ENCODE results near the gene MEG3. TPM values are rescaled to one million over a fixed set of nuclear protein-coding genes. Genes with fewer than 3 reads are reported as not detected.

Gene MEG3
- total RNA-seq, 1 donor from 2014 or later, result 0.18 TPM

DNA sequence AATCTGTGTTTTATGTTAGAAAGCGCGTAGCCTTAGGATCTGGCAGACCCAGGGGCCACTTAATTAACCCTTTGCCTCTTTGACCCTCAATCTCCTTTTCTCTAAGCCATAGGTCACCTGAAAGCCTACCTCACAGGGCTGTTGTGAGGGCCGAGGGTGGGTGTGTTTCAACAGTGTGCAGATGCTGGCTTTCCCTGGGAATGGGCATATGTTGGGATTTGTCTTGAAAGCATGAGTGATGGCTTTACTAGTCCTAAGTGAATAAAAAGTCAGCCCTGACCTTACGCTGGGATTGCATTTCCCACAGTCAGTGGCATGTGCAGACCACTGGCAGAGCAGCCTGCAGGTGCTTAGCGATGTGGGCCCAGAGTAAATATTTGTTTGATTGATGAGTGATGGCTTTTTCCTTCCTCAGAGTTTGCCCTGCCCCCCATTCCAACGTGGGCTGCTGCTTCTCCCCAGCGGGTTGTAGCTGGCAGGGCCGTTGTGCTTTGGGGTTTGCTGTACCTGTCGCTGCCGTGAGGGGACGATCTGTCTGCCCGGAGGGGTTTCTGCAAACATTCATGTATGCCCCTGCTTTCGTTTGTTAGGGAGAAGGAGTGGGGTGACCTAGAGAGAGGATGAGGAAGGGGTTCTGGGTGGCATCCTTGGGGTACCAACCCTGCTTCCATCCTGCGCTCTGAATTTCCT lies 31.5 kb downstream of the MEG3 start:
- H3K9me3 Mint-ChIP-seq, result no peaks in the 10 kb centered on the region
- no peaks in the 10 kb centered on the region for H3K36me3 Mint-ChIP-seq
- no peak overlapping the region for H3K4me3 Mint-ChIP-seq
- no peak overlapping the region for H3K27ac Mint-ChIP-seq
- peaks cover 8% of the 10 kb centered on the region for H3K4me1 Mint-ChIP-seq
- DNase-seq (ENCODE audit: low spot score in 2 of 2, unreplicated experiment in 2 of 2), result no peak
- TF ChIP-seq, protein P1, sequence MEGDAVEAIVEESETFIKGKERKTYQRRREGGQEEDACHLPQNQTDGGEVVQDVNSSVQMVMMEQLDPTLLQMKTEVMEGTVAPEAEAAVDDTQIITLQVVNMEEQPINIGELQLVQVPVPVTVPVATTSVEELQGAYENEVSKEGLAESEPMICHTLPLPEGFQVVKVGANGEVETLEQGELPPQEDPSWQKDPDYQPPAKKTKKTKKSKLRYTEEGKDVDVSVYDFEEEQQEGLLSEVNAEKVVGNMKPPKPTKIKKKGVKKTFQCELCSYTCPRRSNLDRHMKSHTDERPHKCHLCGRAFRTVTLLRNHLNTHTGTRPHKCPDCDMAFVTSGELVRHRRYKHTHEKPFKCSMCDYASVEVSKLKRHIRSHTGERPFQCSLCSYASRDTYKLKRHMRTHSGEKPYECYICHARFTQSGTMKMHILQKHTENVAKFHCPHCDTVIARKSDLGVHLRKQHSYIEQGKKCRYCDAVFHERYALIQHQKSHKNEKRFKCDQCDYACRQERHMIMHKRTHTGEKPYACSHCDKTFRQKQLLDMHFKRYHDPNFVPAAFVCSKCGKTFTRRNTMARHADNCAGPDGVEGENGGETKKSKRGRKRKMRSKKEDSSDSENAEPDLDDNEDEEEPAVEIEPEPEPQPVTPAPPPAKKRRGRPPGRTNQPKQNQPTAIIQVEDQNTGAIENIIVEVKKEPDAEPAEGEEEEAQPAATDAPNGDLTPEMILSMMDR (IDR thresholded peaks at IDR 0.05; ENCODE audit: unreplicated experiment), result no peak
- no peaks in the 10 kb centered on the region for H3K27me3 Mint-ChIP-seq (ENCODE audit: low read depth)

DNA sequence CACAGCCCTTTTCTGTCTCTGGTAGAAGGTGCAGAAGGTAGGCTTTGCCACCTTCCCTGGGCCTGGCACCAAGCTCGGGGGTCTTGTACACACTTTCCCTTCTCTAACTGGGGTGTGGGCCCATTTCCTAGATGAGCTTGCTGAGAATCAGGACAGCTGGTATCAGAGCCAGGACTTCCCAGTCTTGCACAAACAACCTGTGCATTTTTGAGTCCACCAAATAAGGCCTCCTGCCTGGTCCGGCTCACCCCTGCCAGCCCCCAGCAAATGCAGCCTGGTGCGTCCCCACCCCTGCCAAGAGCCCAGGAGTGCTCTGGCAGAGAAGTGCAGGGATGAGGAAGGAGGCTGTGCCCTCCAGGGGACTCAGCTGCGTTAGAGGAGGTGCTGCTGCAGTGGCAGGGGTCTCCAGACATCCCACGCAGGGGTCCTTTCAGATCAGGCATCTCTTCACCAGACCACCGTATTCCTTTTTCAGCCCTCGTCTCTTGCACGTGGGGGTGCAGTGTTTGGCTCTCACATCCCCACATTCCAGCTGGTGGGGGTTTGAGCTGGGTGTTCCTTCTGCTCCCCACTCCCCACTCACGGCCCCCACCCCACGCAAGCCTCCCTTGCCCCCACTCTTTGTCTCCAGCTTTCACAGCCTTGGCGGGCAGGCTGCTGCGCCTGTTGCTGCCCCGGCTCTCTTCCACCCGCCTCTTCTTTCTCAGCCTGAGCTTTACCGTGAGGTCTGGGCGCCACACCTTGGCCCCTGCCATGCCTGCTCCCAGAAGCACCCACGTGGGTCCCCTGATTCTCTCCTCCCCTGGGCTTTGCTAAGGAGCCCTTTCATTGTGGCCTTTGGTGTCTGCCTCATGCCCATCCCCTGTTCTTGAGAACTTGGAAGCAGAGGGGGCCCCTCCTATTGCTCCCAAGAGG lies 32.3 kb downstream of the MEG3 start:
- no peak for DNase-seq (ENCODE audit: low spot score in 2 of 2, unreplicated experiment in 2 of 2)
- TF ChIP-seq, protein P1 (IDR thresholded peaks at IDR 0.05; ENCODE audit: unreplicated experiment), result no peak
- Mint-ChIP-seq H3K36me3 (no peaks in the 10 kb centered on the region), H3K4me3 (no peak overlapping the region), H3K4me1 (peaks cover 8% of the 10 kb centered on the region), H3K9me3 (no peaks in the 10 kb centered on the region), H3K27me3 (ENCODE audit: low read depth) (no peaks in the 10 kb centered on the region), H3K27ac (no peak overlapping the region)

DNA sequence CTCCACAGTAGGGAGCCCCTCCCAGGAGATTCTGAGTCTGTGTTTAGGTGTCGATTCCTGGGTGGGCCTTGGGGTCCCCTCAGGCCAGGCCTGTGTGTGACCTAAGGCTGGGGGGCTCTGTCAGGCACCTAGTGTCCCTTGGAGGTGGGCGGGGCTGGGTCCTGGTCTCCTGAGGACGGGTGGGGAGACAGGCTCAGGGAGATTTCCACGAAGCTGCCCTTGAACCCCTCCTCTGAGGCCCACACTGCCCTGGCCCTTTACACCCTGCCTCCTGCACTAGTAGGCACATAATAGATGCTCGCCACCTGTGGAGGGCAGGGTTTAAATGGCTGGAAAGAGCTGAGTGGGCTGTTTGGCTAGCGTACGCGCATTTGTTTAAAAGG lies 32.9 kb downstream of the MEG3 start:
- Mint-ChIP-seq H3K4me3 (no peak overlapping the region), H3K27ac (no peak overlapping the region), H3K9me3 (no peaks in the 10 kb centered on the region), H3K36me3 (no peaks in the 10 kb centered on the region), H3K27me3 (ENCODE audit: low read depth) (peaks cover under 1% of the 10 kb centered on the region), H3K4me1 (peaks cover 8% of the 10 kb centered on the region)
- DNase-seq (ENCODE audit: low spot score in 2 of 2, unreplicated experiment in 2 of 2), result no peak
- TF ChIP-seq, protein P1 (IDR thresholded peaks at IDR 0.05; ENCODE audit: unreplicated experiment), result no peak

DNA sequence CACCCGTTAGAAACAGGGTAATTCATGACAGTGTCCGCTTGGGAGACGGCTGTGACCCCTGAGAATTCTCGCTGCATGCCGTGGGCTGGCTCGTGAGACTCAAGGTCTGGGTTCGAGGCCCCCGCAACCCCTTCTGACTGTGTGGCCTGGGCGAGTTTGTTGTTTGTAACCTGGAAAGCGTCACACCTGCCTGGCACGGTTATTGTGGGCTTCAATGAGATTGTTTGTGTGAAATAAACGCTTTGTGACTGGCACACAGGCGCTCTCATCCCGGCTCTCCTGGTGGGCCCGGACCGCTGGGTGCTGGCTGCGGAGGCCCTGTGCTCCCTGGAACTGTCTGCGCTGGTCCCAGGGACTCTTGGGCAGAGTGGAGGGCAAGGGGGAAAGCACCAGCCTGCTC lies 33.9 kb downstream of the MEG3 start:
- Mint-ChIP-seq H3K4me1 (peaks cover 8% of the 10 kb centered on the region), H3K36me3 (no peaks in the 10 kb centered on the region), H3K27me3 (ENCODE audit: low read depth) (peaks cover 8% of the 10 kb centered on the region), H3K27ac (no peak overlapping the region), H3K4me3 (no peak overlapping the region), H3K9me3 (no peaks in the 10 kb centered on the region)
- TF ChIP-seq, protein P1 (IDR thresholded peaks at IDR 0.05; ENCODE audit: unreplicated experiment), result no peak
- no peak for DNase-seq (ENCODE audit: low spot score in 2 of 2, unreplicated experiment in 2 of 2)

DNA sequence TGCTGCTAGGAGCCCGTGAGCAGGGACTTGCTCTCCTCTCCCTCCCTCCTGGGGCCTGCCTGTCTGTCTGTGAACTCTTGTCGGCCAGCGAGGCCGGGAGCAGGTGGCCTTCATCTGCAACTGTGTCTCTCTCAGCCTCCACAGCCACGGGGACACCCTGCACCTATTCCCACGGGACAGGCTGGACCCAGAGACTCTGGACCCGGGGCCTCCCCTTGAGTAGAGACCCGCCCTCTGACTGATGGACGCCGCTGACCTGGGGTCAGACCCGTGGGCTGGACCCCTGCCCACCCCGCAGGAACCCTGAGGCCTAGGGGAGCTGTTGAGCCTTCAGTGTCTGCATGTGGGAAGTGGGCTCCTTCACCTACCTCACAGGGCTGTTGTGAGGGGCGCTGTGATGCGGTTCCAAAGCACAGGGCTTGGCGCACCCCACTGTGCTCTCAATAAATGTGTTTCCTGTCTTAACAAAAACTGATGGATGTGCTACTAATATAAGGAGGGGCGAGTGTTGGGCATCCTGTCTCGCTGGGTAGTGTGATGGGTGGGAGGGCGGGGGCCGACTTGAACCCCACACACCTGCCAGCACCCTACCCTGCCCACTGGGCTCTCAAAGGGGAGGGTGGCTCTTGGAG lies 34.8 kb downstream of the MEG3 start:
- DNase-seq (ENCODE audit: low spot score in 2 of 2, unreplicated experiment in 2 of 2), result no peak
- H3K27ac Mint-ChIP-seq, result no peak overlapping the region
- no peaks in the 10 kb centered on the region for H3K9me3 Mint-ChIP-seq
- TF ChIP-seq, protein P1 (IDR thresholded peaks at IDR 0.05; ENCODE audit: unreplicated experiment), result no peak
- H3K4me1 Mint-ChIP-seq, result peaks cover 8% of the 10 kb centered on the region
- H3K4me3 Mint-ChIP-seq, result no peak overlapping the region
- peaks cover 12% of the 10 kb centered on the region for H3K27me3 Mint-ChIP-seq (ENCODE audit: low read depth)
- H3K36me3 Mint-ChIP-seq, result no peaks in the 10 kb centered on the region
